ENCODE results near the gene ABCC8.

ABCC8 gene

DNA sequence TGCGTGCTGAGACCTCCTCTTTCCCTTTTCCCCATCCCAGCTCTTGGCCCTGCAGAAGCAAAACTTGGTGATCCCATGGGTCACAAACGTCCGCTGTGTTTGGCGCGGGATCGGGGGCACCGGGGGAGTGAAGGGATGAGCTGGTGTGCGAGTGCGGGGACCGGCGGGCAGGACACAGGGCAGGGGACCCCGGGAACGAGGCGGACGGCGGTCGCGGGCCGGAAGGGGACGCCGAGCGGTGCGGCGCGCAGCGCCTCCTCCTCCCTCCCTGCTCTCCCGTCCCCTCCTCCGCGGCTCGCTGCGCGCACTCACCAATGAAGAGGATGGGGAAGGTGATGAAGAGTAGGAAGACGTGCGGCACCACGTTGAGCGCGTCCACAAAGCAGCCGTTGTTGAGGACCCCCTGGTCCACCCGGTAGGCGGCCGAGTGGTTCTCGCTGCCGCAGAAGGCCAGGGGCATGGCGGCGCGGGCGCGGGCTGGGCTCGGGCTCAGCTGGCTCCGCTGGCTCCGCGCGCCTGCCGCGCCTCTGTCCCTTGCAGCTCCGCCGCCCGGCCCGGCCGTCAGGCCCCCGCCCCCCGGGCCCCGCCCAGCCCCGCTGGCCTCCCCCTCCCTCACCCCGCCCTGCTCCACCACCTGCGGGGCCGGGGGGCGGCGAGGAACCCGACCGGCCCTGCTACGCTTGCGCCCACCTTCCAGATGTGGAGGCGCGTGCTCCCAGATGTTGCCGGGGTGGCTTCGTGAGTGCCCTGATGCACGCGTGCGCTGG, at the start of gene ABCC8:
ABCC8 (minus strand) TSS at position 529 of the 767 bp plus-strand sequence; CDS start at position 460, 69 bp downstream.
- H3K4me3 ChIP-seq (ENCODE audit: low read depth, low read length), result peak within 1 kb of the TSS; percentile 72

DNA sequence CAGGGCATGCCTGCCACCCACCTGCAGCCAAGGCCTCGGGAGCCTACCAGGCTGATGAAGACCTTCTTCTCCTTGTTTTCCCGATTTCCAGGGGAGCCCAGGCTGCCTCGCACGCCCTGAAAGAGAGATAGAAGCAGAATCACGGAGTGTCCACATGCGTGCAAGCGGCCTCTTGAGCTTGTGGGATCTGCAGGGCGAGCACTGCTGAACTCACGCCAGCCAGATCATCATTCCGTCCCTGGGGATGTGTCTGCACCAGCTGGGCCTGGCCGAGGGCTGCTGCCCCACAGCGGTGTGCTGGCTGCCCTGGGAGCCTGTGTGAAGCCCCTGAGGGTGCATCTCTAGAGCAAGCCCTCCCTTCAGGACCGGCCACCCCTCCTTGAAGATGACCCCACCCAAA, 49.7 kb upstream of the ABCC8 start:
- H3K4me3 ChIP-seq (ENCODE audit: low read depth, low read length), result no peak overlapping the region

DNA sequence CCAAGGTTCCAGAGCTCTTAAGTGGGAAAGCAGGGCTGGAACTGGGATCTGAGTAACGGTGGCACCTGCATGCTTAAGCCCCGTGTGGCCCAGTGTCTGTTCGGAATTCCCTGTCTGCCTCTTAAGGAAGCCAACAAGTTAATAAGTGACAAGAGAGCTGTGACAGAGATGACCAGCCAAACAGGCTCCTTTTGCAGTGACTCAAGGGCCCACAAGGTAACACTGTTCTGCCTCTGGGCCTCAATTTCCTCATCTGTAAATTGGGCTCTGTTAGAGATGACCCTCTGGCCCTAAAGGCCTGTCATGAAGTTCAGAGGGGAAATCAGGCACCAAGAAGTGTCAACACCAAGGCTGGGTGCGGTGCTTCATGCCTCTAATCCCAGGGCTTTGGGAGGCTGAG, 48.9 kb upstream of the ABCC8 start:
- no peak overlapping the region for H3K4me3 ChIP-seq (ENCODE audit: low read depth, low read length)

DNA sequence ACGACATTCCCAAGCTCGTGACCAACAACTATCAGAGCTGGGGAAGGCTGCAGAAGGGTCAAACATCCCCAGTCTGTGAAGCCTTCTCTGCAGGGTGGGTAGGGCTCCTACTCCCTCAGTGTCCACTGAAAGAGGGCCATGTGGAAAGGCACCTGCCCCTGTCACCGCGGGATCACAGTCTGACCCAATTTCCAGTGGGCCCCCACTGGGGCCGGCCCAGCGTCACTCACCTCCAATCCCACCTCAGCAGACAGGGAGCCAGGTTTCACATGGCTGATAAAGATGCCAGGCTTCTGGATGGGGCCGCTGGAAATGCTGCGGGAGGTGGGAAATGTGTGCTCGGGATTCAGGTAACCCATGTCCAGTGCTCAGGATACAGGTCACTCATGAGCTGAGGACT, 47.6 kb upstream of the ABCC8 start:
- H3K4me3 ChIP-seq (ENCODE audit: low read depth, low read length), result no peak overlapping the region

DNA sequence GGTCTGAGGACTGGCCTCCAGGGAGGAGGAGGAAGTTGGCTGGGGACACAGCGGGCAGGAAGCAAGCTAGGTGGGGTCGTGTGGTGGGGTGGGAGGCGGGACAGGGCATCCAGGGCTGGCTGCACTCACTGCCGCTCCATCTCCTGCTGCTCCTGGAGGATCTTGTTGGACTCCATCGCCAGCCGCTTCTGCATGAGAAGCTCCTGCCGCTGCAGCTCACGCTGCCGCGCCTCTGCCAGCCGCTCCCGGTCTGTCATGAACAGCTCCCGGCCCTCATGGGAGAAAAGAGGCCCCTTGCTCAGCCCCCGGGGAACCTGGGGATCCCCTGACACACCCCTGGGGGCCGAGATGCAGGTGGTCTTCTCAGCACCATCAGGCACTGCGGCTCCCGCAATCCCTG, 46.0 kb upstream of the ABCC8 start:
- no peak overlapping the region for H3K4me3 ChIP-seq (ENCODE audit: low read depth, low read length)

DNA sequence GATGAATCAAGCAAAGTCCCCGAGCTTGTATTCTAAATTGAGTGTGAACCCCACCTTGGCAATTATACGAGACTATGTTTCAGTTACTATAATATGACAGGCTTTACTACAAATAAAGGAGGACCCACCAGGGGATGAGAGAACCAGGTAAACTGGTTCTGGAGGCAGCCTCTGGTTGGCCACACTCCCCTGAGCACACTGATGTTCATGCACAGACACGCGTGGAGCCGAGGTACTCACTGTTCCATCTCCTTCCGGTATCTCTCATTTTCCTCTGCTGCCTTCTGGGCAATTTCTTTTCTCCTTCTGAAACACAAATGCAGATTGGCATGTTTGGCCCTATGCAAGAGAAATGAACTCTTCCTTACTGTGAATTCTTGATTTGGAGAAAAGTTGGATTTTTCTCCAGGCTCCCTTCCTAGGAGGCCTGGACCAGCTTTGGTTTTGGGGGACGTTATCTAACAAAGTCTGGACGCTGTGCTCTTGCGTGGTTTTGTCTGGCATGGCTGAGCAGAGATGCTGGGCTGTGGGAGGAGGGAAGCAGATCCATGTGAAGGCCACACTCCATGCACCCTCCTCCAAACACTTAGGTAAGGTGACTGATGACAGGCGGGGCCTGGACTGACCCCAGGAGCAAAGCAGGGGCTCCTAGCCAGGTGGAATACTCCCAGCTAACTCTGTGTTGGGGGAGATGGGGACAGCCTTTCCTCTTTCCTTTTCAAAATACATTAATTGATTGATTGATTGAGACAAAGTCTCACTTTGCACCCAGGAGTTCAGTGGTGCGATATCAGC, 44.7 kb upstream of the ABCC8 start:
- H3K4me3 ChIP-seq (ENCODE audit: low read depth, low read length), result no peak overlapping the region

DNA sequence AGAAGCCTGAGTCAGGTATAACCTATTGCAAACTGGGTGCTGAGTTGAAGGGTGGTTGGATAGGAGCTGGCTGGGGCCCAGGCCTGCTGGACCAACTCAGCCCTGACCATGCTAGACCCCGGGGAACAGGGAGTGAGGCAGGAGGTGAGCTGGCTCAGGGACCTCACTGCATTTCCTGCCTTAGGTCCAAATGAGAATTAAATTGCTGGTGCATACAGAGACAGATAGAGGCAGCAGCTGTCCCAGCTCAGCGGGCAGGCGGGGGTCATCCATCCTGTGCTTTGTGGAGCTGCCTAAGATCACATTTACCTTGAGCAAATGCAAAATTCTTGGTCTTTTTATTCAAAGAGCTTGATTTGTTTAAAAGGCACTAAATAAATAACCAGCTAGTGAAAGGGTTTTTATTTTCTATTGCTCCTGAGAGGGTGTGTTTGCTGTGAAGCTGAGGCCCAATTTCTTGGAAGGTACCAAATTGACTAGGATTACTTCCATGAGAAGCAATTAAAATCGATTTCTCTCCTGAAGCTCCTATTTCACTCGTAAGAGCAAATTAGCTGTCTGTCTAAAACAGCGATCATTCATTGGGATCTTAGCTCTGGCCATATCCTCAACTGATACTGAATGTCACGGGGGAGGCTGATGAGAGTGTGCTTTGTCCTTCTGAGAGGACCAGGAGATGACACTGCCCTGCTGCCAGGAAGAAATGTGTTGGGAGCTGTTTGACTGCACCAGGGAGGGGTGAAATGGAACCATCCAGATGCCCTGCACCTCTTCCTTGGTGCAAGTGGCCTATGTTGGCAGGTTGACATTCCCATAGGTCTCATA, 42.6 kb upstream of the ABCC8 start:
- no peak overlapping the region for H3K4me3 ChIP-seq (ENCODE audit: low read depth, low read length)

DNA sequence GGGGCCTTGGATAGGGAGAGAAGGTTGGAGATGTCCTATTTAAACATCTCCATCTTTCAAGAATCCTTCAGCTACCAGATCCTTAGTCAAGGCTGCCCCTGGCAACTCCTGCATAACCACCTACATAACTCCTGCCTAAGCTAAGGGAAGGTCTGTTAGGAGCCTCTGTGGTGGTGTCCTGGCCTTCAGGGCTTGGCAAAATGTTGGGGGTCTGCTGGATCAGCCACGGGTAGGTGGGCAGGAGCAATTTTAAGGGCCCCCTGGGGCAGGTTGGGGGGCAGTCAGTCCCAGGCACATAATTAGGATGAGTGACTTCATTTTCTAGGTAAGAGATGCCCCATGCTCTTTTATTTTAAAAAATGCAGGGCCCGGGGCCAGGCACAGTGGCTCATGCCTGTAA, 41.7 kb upstream of the ABCC8 start:
- no peak overlapping the region for H3K4me3 ChIP-seq (ENCODE audit: low read depth, low read length)

DNA sequence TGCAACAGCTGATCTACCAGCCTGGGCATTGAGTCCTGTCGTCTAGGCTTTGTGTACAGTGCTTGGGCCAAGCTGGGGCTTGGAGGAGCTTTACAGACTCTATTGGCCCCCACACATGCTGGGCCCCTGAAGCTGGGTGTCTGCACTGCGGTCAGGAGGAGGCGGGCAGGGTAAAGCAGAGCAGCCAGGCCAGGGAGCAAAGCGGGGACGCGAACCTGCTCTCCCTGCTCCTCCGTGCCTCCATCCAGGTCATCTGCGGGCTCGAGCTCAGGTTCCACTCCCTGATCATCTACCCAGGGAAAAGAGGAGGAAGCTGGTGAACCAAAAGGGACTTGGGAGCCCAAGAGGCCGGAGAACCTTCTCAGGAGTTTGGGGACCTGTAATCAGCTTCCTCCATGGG, 40.5 kb upstream of the ABCC8 start:
- no peak overlapping the region for H3K4me3 ChIP-seq (ENCODE audit: low read depth, low read length)

DNA sequence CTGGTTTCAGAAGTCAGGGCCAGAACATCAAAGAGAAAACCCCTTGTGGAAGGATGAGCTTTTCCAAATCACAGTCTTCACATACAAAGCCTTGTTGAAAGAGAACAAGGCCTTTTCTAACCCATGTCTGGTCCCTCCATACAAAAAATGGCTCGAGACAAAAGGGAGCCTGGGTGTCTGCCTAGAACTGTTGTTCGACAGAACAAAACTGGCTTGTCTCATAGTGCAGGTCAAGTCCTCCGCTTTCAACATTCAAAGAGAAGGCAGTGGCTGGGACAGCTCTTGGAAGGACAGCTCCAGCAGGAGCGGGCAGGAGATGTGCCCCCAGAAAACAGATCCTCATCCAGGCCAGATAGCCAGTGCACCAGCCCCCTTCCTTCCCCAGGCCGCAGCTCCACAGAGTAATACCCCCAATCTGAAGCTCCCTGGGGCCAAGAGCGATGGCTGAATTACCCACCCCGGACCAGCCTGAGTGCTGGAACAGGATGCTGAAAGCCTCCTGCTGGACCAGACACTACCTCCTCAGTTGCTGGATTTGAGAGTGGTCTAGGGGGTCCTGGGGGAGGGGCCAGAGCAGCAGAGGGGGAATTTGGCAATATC, 40.0 kb upstream of the ABCC8 start:
- no peak overlapping the region for H3K4me3 ChIP-seq (ENCODE audit: low read depth, low read length)

DNA sequence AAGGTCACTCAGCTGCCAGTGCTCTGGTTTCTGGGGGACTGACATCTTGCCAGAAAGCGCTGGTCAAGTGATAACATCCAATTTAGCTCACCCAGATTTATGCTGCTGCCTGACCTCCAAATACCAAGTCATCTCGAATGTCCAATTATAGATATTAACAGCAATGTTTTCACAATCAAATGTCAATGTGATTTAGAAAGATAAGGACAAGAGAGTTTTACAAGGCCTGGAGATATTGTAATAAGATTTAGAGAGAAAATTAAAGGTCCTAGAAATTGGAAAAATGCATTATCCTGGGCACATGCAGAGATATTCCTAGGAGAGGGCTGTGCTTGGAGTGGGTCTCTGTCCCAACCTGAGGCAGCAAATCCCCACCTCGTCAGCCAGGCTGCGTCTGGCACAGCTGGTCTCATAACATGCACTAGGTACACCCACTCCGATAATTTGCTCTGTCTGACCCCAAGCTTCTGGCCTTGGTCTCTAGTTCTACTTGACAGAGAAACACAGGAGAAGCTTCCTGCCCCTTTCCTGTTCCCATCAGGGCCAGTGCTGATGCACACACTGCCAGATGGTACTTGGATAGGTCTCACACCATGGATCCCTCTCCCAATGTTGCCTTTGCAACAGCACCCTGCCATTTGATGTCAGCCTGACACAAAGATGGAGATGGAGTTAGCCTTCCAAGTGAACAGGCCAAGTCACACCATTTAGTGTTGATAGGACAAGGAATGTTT, 39.0 kb upstream of the ABCC8 start:
- H3K4me3 ChIP-seq (ENCODE audit: low read depth, low read length), result no peak overlapping the region

DNA sequence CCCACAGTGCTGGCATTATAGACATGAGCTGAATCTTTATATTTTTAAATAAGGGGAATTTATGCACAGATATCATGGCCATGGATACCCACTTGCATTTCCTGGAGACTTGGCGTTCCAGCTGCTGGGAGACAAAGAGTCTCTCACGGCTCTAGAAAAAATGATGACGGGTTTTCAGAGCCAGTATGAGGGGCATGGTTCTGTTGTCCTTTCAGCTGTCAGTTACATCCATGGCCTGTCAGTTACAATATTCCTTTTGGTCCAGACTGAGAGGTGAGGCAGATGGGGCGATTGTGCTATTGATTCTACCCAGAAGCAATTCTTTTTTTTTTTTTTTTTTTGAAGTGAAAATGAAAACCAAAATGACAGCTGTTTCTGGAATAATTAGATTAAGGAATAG, 37.8 kb upstream of the ABCC8 start:
- H3K4me3 ChIP-seq (ENCODE audit: low read depth, low read length), result no peak overlapping the region

DNA sequence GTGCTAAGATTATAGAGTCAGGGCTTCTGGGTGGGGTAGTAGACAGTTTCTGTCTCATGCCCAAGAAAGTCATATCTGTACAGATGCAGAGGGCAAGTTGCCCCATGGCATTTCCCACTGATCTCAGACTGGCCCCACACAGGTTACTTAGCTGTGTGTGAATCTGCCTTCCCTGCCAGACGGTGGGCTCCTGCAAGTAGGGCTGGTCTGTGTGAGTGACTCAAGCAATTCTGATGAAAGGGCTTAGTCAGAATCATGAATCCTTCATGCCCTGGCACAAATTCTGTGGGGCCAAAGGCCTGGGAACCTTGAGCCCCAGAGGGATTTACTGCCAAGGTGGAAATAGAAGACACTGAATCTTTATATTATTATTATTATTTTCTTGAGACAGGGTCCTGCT, 37.2 kb upstream of the ABCC8 start:
- H3K4me3 ChIP-seq (ENCODE audit: low read depth, low read length), result no peak overlapping the region

DNA sequence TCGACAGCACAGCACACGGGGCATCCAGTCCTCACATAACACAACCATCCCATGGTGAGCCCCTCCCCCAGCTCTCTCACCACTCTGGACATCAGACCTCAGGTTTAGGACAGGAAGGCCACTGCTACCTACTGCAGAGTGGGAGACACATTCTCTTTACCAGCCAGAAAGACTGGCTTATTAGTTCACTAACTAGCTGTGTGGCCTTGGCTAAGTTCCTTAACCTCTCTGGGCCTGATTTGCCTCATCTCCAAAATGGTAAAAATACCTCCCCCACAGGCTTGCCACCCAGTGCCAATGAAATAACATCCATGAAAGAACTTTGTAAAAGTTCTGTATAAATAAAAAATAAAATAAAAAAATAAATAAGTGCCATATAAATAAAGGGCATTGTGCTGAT, 35.5 kb upstream of the ABCC8 start:
- no peak overlapping the region for H3K4me3 ChIP-seq (ENCODE audit: low read depth, low read length)

DNA sequence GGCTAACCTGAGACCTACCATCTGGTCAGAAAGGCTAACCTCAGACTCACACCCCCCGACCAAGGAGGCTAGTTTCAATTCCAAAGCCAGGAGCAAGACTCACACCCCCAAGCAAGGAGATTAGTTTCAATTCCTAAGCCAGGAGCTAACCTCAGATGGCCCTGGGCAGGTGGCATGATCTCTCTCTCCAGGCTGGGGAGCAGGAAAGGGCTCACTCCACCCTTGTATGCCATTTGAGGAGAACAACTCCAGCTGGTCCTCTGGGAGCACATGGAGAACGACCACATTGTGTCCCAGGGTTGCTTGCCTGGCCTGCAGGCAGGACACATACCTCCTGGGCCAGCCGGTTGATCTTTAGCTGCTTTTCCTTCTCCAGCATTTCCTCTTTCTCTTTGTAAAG, 34.9 kb upstream of the ABCC8 start:
- no peak overlapping the region for H3K4me3 ChIP-seq (ENCODE audit: low read depth, low read length)

DNA sequence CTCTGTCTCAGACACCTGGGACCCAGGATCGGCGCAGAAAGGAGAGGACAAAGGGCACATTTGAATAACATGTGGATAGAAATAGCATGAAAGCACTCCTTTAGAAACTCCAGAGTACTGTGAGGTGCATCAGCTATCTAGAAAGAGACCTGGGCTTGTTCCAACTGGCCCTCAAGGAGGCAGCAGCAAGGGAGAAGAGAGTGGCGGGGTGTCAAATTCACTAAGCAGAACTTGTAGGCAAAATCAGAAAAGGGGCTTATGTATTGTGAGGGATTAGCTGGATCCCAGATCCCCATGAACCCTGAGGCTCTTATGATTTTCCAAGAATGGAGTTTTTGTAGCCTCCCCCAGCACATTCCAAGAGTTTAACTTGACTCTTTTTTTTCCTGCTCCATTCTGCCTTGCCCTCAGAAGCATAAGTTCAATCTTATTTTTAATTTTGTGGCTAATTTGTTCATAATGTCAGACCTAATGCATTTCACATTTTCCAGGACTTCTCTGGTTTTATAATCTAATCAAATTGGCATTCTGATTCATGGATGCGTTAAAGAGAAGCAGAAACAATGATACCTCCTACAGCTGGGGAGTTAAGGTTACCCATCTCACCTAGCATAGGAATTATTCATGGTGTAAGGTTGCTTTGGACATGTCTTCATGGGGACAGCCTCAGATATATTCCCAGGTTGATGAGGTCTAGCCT, 34.0 kb upstream of the ABCC8 start:
- no peak overlapping the region for H3K4me3 ChIP-seq (ENCODE audit: low read depth, low read length)

DNA sequence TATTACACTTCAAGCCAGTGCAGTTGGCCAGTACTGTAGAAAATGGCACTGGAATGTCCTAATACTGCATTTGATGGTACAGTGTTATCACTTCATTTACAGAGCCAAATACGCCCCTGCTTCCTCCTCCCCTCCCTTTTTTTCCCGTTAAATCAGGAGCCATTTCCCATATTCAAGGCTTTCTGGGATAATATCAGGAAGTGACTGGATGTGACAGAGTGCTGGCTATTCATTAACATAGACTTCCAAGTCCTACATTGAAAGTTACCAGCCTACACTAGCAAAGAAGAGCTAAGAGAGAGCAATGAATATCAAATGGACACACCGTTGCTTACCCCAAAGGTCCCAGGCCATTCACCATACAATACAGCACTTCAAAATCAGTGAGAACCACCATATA, 32.1 kb upstream of the ABCC8 start:
- no peak overlapping the region for H3K4me3 ChIP-seq (ENCODE audit: low read depth, low read length)

DNA sequence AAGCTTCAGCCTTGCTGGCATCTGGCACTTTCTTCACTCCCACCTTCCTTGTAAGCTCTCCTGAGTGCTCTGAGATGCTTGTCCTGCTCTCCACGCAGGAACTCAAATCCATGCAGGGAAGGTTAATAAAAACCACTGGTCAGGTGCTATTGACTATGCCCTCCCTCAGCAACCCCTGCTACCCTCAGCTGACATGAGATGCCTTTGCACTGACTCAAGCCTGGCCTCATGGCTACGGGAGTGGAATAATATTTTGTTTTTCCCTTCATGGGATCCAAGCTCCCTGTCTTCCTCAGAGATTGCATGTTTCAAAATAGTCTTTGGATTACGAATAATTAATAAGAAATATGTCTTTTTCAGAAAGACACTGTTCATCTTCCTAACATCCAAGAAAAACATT, 31.7 kb upstream of the ABCC8 start:
- no peak overlapping the region for H3K4me3 ChIP-seq (ENCODE audit: low read depth, low read length)

DNA sequence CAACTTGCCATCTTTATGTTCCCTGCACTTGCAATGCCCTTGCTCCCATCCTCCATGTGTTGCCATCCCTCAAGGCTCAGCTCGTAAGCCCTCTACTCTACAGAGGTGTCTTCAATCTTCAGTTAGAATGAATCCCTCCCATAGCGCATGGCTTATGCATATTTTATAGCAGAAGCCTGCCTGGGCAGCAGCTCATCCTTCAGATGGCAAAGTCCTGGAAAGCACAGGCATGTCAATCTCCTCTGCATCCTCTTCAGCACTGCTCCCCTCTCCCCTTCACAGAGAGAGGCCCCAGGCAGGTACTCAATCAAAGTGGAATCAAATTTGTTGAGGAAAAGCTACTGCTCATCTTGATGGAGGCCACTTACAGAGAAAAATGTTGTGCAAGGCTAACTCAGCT, 31.1 kb upstream of the ABCC8 start:
- H3K4me3 ChIP-seq (ENCODE audit: low read depth, low read length), result no peak overlapping the region

DNA sequence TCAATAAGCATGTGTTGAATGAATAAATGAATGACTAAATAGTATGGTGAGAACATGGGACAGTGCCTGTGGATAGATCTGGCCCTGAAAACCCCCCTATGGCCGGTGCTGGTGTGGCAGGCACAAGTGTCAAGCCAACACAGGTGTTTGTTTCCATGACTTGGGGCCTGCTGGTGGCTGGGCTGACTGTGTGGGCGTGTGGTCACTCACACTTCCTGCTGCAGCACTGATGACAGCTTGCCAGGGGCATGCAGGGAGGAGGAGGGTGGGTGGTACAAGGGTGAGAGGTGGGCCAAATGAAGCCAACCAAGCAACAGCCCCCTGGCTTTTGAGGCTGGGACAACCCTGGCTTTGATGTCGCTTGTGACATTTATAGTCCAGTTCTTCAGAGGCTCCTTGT, 30.3 kb upstream of the ABCC8 start:
- no peak overlapping the region for H3K4me3 ChIP-seq (ENCODE audit: low read depth, low read length)
